ENCODE measurements around the gene DNAAF5. TPM values are rescaled to one million over a fixed set of nuclear protein-coding genes. Genes with fewer than 3 reads are reported as not detected.

The DNAAF5 gene
- total and polyA plus RNA-seq, 4 donors = 4.1 to 16.8 (median 14.5) TPM

- Histone ChIP-seq H3K4me1 (ENCODE audit: control insufficient read depth in 1 of 2, insufficient read depth in 2 of 2, low read length in 2 of 2) (no peaks in the 10 kb centered on the region), H3K27me3 (ENCODE audit: control insufficient read depth in 1 of 2, insufficient read depth in 2 of 2, low read length in 1 of 2) (no peaks in the 10 kb centered on the region), H3K27ac (ENCODE audit: low read depth in 1 of 2, low read length in 2 of 2) (no peak overlapping the region), H3K4me3 (ENCODE audit: low read length in 2 of 2) (no peak overlapping the region), H3K36me3 (ENCODE audit: control insufficient read depth in 1 of 2, insufficient read depth in 2 of 2, low read length in 1 of 2) (peaks cover 0 to 17% of the 10 kb centered on the region in 2 donors), H3K9me3 (ENCODE audit: control insufficient read depth, low read length) (no peaks in the 10 kb centered on the region)
- WGBS, 2 donors = 92 to 95% methylated on average over 11 of the region's 11 CpGs
- intact Hi-C loops (cut with DNase I) = no loop called here
- ATAC-seq (ENCODE audit: low FRiP score) = no peak
- DNase-seq = no peak
Observed at GRCh38 chr7:761631-762030, 35.1 kb downstream of the DNAAF5 start.

- intact Hi-C loops (cut with DNase I) = no loop called here
- peaks cover 0 to 15% of the 10 kb centered on the region in 2 donors for H3K36me3 ChIP-seq (ENCODE audit: control insufficient read depth in 1 of 2, insufficient read depth in 2 of 2, low read length in 1 of 2)
- no peak for DNase-seq
Observed at GRCh38 chr7:762885-763284, 36.4 kb downstream of the DNAAF5 start.

GRCh38 chr7:763762-764161, 37.3 kb downstream of the DNAAF5 start:
- H3K27me3 ChIP-seq (ENCODE audit: control insufficient read depth in 1 of 2, insufficient read depth in 2 of 2, low read length in 1 of 2) = no peaks in the 10 kb centered on the region
- no peak overlapping the region for H3K27ac ChIP-seq (ENCODE audit: low read depth in 1 of 2, low read length in 2 of 2)
- no peaks in the 10 kb centered on the region for H3K4me1 ChIP-seq (ENCODE audit: control insufficient read depth in 1 of 2, insufficient read depth in 2 of 2, low read length in 2 of 2)
- intact Hi-C loops (cut with DNase I) = no loop called here
- ATAC-seq (ENCODE audit: low FRiP score) (no peak), DNase-seq (no peak)
- WGBS, 2 donors = 97% methylated on average over 19 of the region's 19 CpGs
- H3K36me3 ChIP-seq (ENCODE audit: control insufficient read depth in 1 of 2, insufficient read depth in 2 of 2, low read length in 1 of 2) = peaks cover 0 to 15% of the 10 kb centered on the region in 2 donors
- no peak overlapping the region for H3K4me3 ChIP-seq (ENCODE audit: low read length in 2 of 2)
- H3K9me3 ChIP-seq (ENCODE audit: control insufficient read depth, low read length) = no peaks in the 10 kb centered on the region

More at GRCh38 chr7:762885-763284, 36.4 kb downstream of the DNAAF5 start:
- Histone ChIP-seq H3K27ac (ENCODE audit: low read depth in 1 of 2, low read length in 2 of 2) (no peak overlapping the region), H3K4me3 (ENCODE audit: low read length in 2 of 2) (no peak overlapping the region), H3K27me3 (ENCODE audit: control insufficient read depth in 1 of 2, insufficient read depth in 2 of 2, low read length in 1 of 2) (no peaks in the 10 kb centered on the region), H3K9me3 (ENCODE audit: control insufficient read depth, low read length) (no peaks in the 10 kb centered on the region), H3K4me1 (ENCODE audit: control insufficient read depth in 1 of 2, insufficient read depth in 2 of 2, low read length in 2 of 2) (no peaks in the 10 kb centered on the region)
- 81 to 91% methylated on average over 5 of the region's 5 CpGs for WGBS, 2 donors
- no peak for ATAC-seq (ENCODE audit: low FRiP score)

- Histone ChIP-seq H3K27me3 (ENCODE audit: control insufficient read depth in 1 of 2, insufficient read depth in 2 of 2, low read length in 1 of 2) (no peaks in the 10 kb centered on the region), H3K27ac (ENCODE audit: low read depth in 1 of 2, low read length in 2 of 2) (no peak overlapping the region), H3K36me3 (ENCODE audit: control insufficient read depth in 1 of 2, insufficient read depth in 2 of 2, low read length in 1 of 2) (peaks cover 0 to 15% of the 10 kb centered on the region in 2 donors), H3K4me1 (ENCODE audit: control insufficient read depth in 1 of 2, insufficient read depth in 2 of 2, low read length in 2 of 2) (no peaks in the 10 kb centered on the region), H3K9me3 (ENCODE audit: control insufficient read depth, low read length) (no peaks in the 10 kb centered on the region), H3K4me3 (ENCODE audit: low read length in 2 of 2) (no peak overlapping the region)
- 98% methylated on average over 7 of the region's 7 CpGs for WGBS, 2 donors
- DNase-seq = no peak
- intact Hi-C loops (cut with DNase I) = no loop called here
- no peak for ATAC-seq (ENCODE audit: low FRiP score)
Observed at GRCh38 chr7:765383-765782, 38.9 kb downstream of the DNAAF5 start.

- no peaks in the 10 kb centered on the region for H3K27me3 ChIP-seq (ENCODE audit: control insufficient read depth in 1 of 2, insufficient read depth in 2 of 2, low read length in 1 of 2)
- no peaks in the 10 kb centered on the region for H3K9me3 ChIP-seq (ENCODE audit: control insufficient read depth, low read length)
- peaks cover 0 to 15% of the 10 kb centered on the region in 2 donors for H3K36me3 ChIP-seq (ENCODE audit: control insufficient read depth in 1 of 2, insufficient read depth in 2 of 2, low read length in 1 of 2)
- H3K4me3 ChIP-seq (ENCODE audit: low read length in 2 of 2) = no peak overlapping the region
- no peaks in the 10 kb centered on the region for H3K4me1 ChIP-seq (ENCODE audit: control insufficient read depth in 1 of 2, insufficient read depth in 2 of 2, low read length in 2 of 2)
- intact Hi-C loops (cut with DNase I) = no loop called here
- ATAC-seq (ENCODE audit: low FRiP score) (no peak), DNase-seq (no peak)
- 88 to 90% methylated on average over 20 to 21 of the region's 21 CpGs for WGBS, 2 donors
- no peak overlapping the region for H3K27ac ChIP-seq (ENCODE audit: low read depth in 1 of 2, low read length in 2 of 2)
Observed at GRCh38 chr7:767580-767940, 41.1 kb downstream of the DNAAF5 start.

GRCh38 chr7:767941-768731, 41.6 kb downstream of the DNAAF5 start:
- peaks cover 0 to 13% of the 10 kb centered on the region in 2 donors for H3K36me3 ChIP-seq (ENCODE audit: control insufficient read depth in 1 of 2, insufficient read depth in 2 of 2, low read length in 1 of 2)
- no peak overlapping the region for H3K27ac ChIP-seq (ENCODE audit: low read depth in 1 of 2, low read length in 2 of 2)
- no peaks in the 10 kb centered on the region for H3K9me3 ChIP-seq (ENCODE audit: control insufficient read depth, low read length)

GRCh38 chr7:768881-769504, 42.5 kb downstream of the DNAAF5 start:
- no peak for DNase-seq

More at GRCh38 chr7:767941-768731, 41.6 kb downstream of the DNAAF5 start:
- ATAC-seq (ENCODE audit: low FRiP score) = no peak
- no peak for DNase-seq
- 92 to 96% methylated on average over 65 of the region's 65 CpGs for WGBS, 2 donors
- intact Hi-C loops (cut with DNase I) = no loop called here
- Histone ChIP-seq H3K4me3 (ENCODE audit: low read length in 2 of 2) (no peak overlapping the region), H3K4me1 (ENCODE audit: control insufficient read depth in 1 of 2, insufficient read depth in 2 of 2, low read length in 2 of 2) (no peaks in the 10 kb centered on the region), H3K27me3 (ENCODE audit: control insufficient read depth in 1 of 2, insufficient read depth in 2 of 2, low read length in 1 of 2) (no peaks in the 10 kb centered on the region)

GRCh38 chr7:770336-770735, 43.8 kb downstream of the DNAAF5 start:
- Histone ChIP-seq H3K9me3 (ENCODE audit: control insufficient read depth, low read length) (no peaks in the 10 kb centered on the region), H3K4me1 (ENCODE audit: control insufficient read depth in 1 of 2, insufficient read depth in 2 of 2, low read length in 2 of 2) (no peaks in the 10 kb centered on the region), H3K27me3 (ENCODE audit: control insufficient read depth in 1 of 2, insufficient read depth in 2 of 2, low read length in 1 of 2) (no peaks in the 10 kb centered on the region), H3K27ac (ENCODE audit: low read depth in 1 of 2, low read length in 2 of 2) (no peak overlapping the region), H3K36me3 (ENCODE audit: control insufficient read depth in 1 of 2, insufficient read depth in 2 of 2, low read length in 1 of 2) (no peaks in the 10 kb centered on the region), H3K4me3 (ENCODE audit: low read length in 2 of 2) (no peak overlapping the region)
- no peak for ATAC-seq (ENCODE audit: low FRiP score)
- DNase-seq = no peak
- intact Hi-C loops (cut with DNase I) = loop anchor here in 1 of 2 donors (5.0 kb wide), 1 partner anchor 268 kb away; no protein-coding TSS in a partner anchor
- WGBS, 2 donors = 92% methylated on average over 14 of the region's 14 CpGs

More at GRCh38 chr7:768881-769504, 42.5 kb downstream of the DNAAF5 start:
- Histone ChIP-seq H3K36me3 (ENCODE audit: control insufficient read depth in 1 of 2, insufficient read depth in 2 of 2, low read length in 1 of 2) (peaks cover 0 to 6% of the 10 kb centered on the region in 2 donors), H3K27ac (ENCODE audit: low read depth in 1 of 2, low read length in 2 of 2) (no peak overlapping the region), H3K27me3 (ENCODE audit: control insufficient read depth in 1 of 2, insufficient read depth in 2 of 2, low read length in 1 of 2) (no peaks in the 10 kb centered on the region), H3K4me1 (ENCODE audit: control insufficient read depth in 1 of 2, insufficient read depth in 2 of 2, low read length in 2 of 2) (no peaks in the 10 kb centered on the region), H3K9me3 (ENCODE audit: control insufficient read depth, low read length) (no peaks in the 10 kb centered on the region), H3K4me3 (ENCODE audit: low read length in 2 of 2) (no peak overlapping the region)
- intact Hi-C loops (cut with DNase I) = no loop called here
- ATAC-seq (ENCODE audit: low FRiP score) = peak; percentile 30
- 90 to 93% methylated on average over 36 of the region's 36 CpGs for WGBS, 2 donors

Measured in aorta (tissue), 5 donors.